Small intestine (tissue), 7 donors: ENCODE data around the gene KDM2A. TPM values are rescaled to one million over a fixed set of nuclear protein-coding genes. Genes with fewer than 3 reads are reported as not detected.

Source experiments
- DNase-seq, 2 donors: peaks; one replicate each; pipeline versions ENCODE4 v3.0.0 to v3.0.0-alpha.2; 2013
- FAIRE-seq: peaks from 2 replicates; lab custom pipeline; 2012; peaks lifted over from hg19 to GRCh38; lab: Jason Lieb, UNC
- H3K27ac ChIP-seq, 3 donors: one replicate each; pipeline ENCODE4 v1.5.1; 2013; ENCODE audit warnings: low read length in 2 of 3, mild to moderate bottlenecking in 2 of 3, control low read depth in 1 of 3, inconsistent platforms in 1 of 3, low read depth in 1 of 3, moderate library complexity in 1 of 3
- H3K27me3 ChIP-seq, 3 donors: one replicate each; pipeline ENCODE4 v1.6.1; 2013; ENCODE audit warnings: low read length in 3 of 3, inconsistent platforms in 1 of 3; ENCODE audit not compliant: control insufficient read depth in 3 of 3, insufficient read depth in 3 of 3
- H3K36me3 ChIP-seq, 3 donors: one replicate each; pipeline ENCODE4 v1.6.1; 2013; ENCODE audit warnings: low read length in 3 of 3, inconsistent platforms in 1 of 3, low read depth in 1 of 3, mild to moderate bottlenecking in 1 of 3, moderate library complexity in 1 of 3; ENCODE audit not compliant: control insufficient read depth in 3 of 3, insufficient read depth in 2 of 3
- H3K4me1 ChIP-seq, 3 donors: one replicate each; pipeline ENCODE4 v1.6.1; 2013; ENCODE audit warnings: low read length in 2 of 3, inconsistent platforms in 1 of 3, low read depth in 1 of 3, mild to moderate bottlenecking in 1 of 3, moderate library complexity in 1 of 3; ENCODE audit not compliant: control insufficient read depth in 3 of 3, insufficient read depth in 2 of 3
- H3K4me3 ChIP-seq, 3 donors: one replicate each; pipeline ENCODE4 v1.5.1; 2013; ENCODE audit warnings: low read length in 3 of 3, control low read depth in 1 of 3, inconsistent platforms in 1 of 3, low read depth in 1 of 3, mild to moderate bottlenecking in 1 of 3, moderate library complexity in 1 of 3
- H3K9me3 ChIP-seq, 2 donors: one replicate each; pipeline ENCODE4 v1.6.1; 2013; ENCODE audit warnings: low read depth in 1 of 2, low read length in 1 of 2; ENCODE audit not compliant: control insufficient read depth in 2 of 2, insufficient read depth in 1 of 2
- WGBS, 3 donors: extraction: QIAGEN DNeasy Blood & Tissue Kit; methylation state at CpG; one replicate each; pipeline ENCODE4 v1.1.7; 2013; 5-methylcytosine and 5-hydroxymethylcytosine counted together
- polyA plus RNA-seq, 4 donors: library from polyadenylated mRNA; stranded (reverse) in 3 of 4; unstranded in 1 of 4; fragments of 200-250 nt in 3 of 4; fragments of 120-200 nt in 1 of 4; gene quantifications; one replicate each; pipeline versions ENCODE4 v1.2.1 to v1.2.3, GENCODE V29; 2013
- donor health status: healthy with polysubstance abuse.
- donor health status: control.
- donor health status: control.
- donor health status: Bipolar disorder and iron deficiency.
- donor health status: healthy.

The KDM2A gene
- polyA plus RNA-seq, 4 donors = 19.2 to 59.8 (median 24.7) TPM

GRCh38 chr11:67262731-67263675, 143.9 kb downstream of the KDM2A start:
- H3K27ac ChIP-seq = peak overlapping the region in 1 of 3 donors; percentile 43
- peaks cover 0 to 12% (median 0%) of the 10 kb centered on the region in 3 donors for H3K36me3 ChIP-seq
- H3K27me3 ChIP-seq = no peaks in the 10 kb centered on the region
- H3K4me3 ChIP-seq = no peak overlapping the region
- peak; percentile 81 to 88 for DNase-seq
- whole genome bisulfite sequencing, 3 donors = 48 to 60% (median 56%) methylated on average over 22 of the region's 22 CpGs
- H3K4me1 ChIP-seq = peaks cover 0 to 30% (median 1%) of the 10 kb centered on the region in 3 donors
- no peaks in the 10 kb centered on the region for H3K9me3 ChIP-seq
- FAIRE-seq = no peak

- Histone ChIP-seq H3K4me3 (no peak overlapping the region), H3K9me3 (no peaks in the 10 kb centered on the region), H3K27ac (no peak overlapping the region), H3K4me1 (peaks cover 7 to 43% (median 7%) of the 10 kb centered on the region in 3 donors), H3K36me3 (peaks cover 2 to 18% (median 3%) of the 10 kb centered on the region in 3 donors), H3K27me3 (no peaks in the 10 kb centered on the region)
- no peak for FAIRE-seq
- DNase-seq = no peak
- 91 to 98% (median 94%) methylated on average over 5 of the region's 5 CpGs for WGBS, 3 donors
Observed at GRCh38 chr11:67264260-67264659, 145.2 kb downstream of the KDM2A start.

- FAIRE-seq (no peak), DNase-seq (no peak)
- Histone ChIP-seq H3K36me3 (peaks cover 2 to 26% (median 3%) of the 10 kb centered on the region in 3 donors), H3K27ac (no peak overlapping the region), H3K27me3 (no peaks in the 10 kb centered on the region), H3K4me3 (no peak overlapping the region), H3K4me1 (peaks cover 12 to 51% (median 13%) of the 10 kb centered on the region in 3 donors), H3K9me3 (no peaks in the 10 kb centered on the region)
- 87 to 95% (median 89%) methylated on average over 7 of the region's 7 CpGs for WGBS, 3 donors
Observed at GRCh38 chr11:67264877-67265632, 146.0 kb downstream of the KDM2A start.

- H3K27me3 ChIP-seq = no peaks in the 10 kb centered on the region
- H3K4me1 ChIP-seq = peaks cover 12 to 54% (median 15%) of the 10 kb centered on the region in 3 donors
- no peaks in the 10 kb centered on the region for H3K9me3 ChIP-seq
- peak overlapping the region; percentile 6 to 93 (median 91) for H3K4me3 ChIP-seq
- FAIRE-seq = no peak
- H3K36me3 ChIP-seq = peaks cover 2 to 34% (median 3%) of the 10 kb centered on the region in 3 donors
- peak overlapping the region in 1 of 3 donors; percentile 76 for H3K27ac ChIP-seq
- peak; percentile 68 to 86 for DNase-seq
- 9 to 17% (median 12%) methylated on average over 31 to 54 of the region's 54 CpGs for WGBS, 3 donors
Observed at GRCh38 chr11:67265633-67266448, 146.8 kb downstream of the KDM2A start.

- FAIRE-seq (no peak), DNase-seq (peak; percentile 38 to 75)
- Histone ChIP-seq H3K27me3 (no peaks in the 10 kb centered on the region), H3K4me3 (peak within 1 kb of the TSS; percentile 91 to 94 (median 93)), H3K9me3 (no peaks in the 10 kb centered on the region), H3K36me3 (peaks cover 2 to 41% (median 3%) of the 10 kb centered on the region in 3 donors), H3K27ac (peak within 1 kb of the TSS; percentile 93 to 98 (median 96)), H3K4me1 (peaks cover 12 to 54% (median 15%) of the 10 kb centered on the region in 3 donors)
- WGBS, 3 donors = 1% methylated on average over 39 to 103 of the region's 103 CpGs
Observed at GRCh38 chr11:67266449-67267187, 147.6 kb downstream of the KDM2A start, which contains the start of gene GRK2. TSS of gene GRK2 (plus strand) at chr11:67266473. CDS start at chr11:67266700, 227 bp downstream.

GRCh38 chr11:67267188-67268080, 148.4 kb downstream of the KDM2A start:
- WGBS, 3 donors = 1 to 8% (median 3%) methylated on average over 30 of the region's 30 CpGs
- FAIRE-seq (no peak), DNase-seq (peak; percentile 91 to 97)
- peak overlapping the region; percentile 91 to 94 (median 93) for H3K4me3 ChIP-seq
- no peaks in the 10 kb centered on the region for H3K27me3 ChIP-seq
- H3K4me1 ChIP-seq = peaks cover 12 to 46% (median 15%) of the 10 kb centered on the region in 3 donors
- no peaks in the 10 kb centered on the region for H3K9me3 ChIP-seq
- H3K27ac ChIP-seq = peak overlapping the region; percentile 93 to 98 (median 96)
- H3K36me3 ChIP-seq = peaks cover 2 to 50% (median 3%) of the 10 kb centered on the region in 3 donors
